WERI-Rb-1 (cell line): ENCODE measurements around the gene LECT2.

Source experiments
- DNase-seq: peaks from one replicate; pipeline ENCODE4 v3.0.0-alpha.2; 2020
- H3K27ac ChIP-seq: fragments of 250-450 bp; sonication (Bioruptor Pico); 2 replicates; pipeline ENCODE4 v1.5.1; 2020; ENCODE audit warnings: mild to moderate bottlenecking, moderate library complexity
- H3K27me3 ChIP-seq: fragments of 250-450 bp; sonication (Bioruptor Pico); 2 replicates; pipeline ENCODE4 v1.5.1; 2021; ENCODE audit warnings: mild to moderate bottlenecking, low read depth, moderate library complexity; ENCODE audit not compliant: insufficient read depth, severe bottlenecking
- H3K36me3 ChIP-seq: fragments of 250-450 bp; sonication (Bioruptor Pico); 2 replicates; pipeline ENCODE4 v1.5.1; 2020; ENCODE audit warnings: mild to moderate bottlenecking, moderate library complexity
- H3K4me3 ChIP-seq: 2 replicates; pipeline ENCODE4 v1.5.1; 2011; ENCODE audit warnings: low read depth, mild to moderate bottlenecking, control low read depth, low read length
- H3K9me3 ChIP-seq: fragments of 250-450 bp; sonication (Bioruptor Pico); 2 replicates; pipeline ENCODE4 v1.5.1; 2021; ENCODE audit warnings: mild to moderate bottlenecking, moderate library complexity; ENCODE audit not compliant: severe bottlenecking
- TF ChIP-seq, protein P1 (sequence below): IDR thresholded peaks from 2 replicates; pipeline ENCODE4 v1.5.1; 2011; ENCODE audit warnings: low read depth, mild to moderate bottlenecking, control low read depth, inconsistent platforms, low read length

Gene LECT2

DNA sequence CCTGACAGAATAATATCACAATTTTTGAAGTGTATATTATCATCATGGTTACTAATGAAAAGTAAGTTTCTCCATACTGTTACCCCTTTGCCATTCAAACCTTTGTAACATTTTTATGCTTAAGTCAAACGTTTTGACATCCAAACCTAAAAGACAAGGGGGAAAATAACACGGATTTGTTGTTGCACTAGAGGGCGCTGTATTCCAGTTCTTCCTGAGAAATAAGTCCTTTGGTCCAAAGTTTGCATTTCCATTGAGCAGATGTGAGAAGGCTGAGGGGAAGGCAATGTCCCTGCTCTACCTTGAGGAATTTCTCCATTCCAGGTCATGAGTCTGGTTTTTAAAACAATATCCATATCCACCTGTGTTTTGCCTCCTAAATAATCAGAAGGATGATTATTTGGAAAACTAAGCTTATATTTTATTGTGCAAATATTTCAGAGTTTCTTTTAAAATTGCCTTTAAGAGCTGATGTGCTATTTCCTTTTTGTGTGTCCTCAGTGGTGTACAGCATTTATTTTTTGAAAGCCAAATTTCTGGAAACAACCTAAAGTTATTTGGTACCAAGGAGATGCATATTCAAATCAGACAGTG is 9.7 kb downstream of the LECT2 start:
- DNase-seq, result peak; percentile 54
- Histone ChIP-seq H3K27ac (no peak overlapping the region), H3K9me3 (no peaks in the 10 kb centered on the region), H3K27me3 (no peaks in the 10 kb centered on the region), H3K4me3 (no peak overlapping the region), H3K36me3 (no peaks in the 10 kb centered on the region)
- TF ChIP-seq, protein P1, sequence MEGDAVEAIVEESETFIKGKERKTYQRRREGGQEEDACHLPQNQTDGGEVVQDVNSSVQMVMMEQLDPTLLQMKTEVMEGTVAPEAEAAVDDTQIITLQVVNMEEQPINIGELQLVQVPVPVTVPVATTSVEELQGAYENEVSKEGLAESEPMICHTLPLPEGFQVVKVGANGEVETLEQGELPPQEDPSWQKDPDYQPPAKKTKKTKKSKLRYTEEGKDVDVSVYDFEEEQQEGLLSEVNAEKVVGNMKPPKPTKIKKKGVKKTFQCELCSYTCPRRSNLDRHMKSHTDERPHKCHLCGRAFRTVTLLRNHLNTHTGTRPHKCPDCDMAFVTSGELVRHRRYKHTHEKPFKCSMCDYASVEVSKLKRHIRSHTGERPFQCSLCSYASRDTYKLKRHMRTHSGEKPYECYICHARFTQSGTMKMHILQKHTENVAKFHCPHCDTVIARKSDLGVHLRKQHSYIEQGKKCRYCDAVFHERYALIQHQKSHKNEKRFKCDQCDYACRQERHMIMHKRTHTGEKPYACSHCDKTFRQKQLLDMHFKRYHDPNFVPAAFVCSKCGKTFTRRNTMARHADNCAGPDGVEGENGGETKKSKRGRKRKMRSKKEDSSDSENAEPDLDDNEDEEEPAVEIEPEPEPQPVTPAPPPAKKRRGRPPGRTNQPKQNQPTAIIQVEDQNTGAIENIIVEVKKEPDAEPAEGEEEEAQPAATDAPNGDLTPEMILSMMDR, result peak; percentile 59

DNA sequence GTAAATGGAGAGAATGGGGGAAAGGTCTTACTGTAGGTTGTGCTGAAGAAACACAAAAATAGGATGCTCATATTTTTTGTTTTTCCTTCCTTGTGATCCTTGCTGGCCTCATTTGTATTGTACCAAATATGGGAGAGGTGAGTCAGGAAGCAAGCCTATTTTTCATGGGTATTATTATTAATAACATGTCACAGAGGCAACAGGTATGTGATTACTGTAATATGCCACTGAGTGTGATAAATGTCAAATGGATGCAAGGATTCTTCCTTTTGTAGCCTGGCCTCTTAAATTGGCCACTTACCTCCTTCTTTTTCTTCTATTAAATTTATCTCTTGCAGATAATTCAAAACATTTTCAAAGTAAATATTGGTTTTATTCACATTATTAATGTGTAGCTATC is 10.2 kb downstream of the LECT2 start:
- TF ChIP-seq, protein P1, result no peak
- H3K36me3 ChIP-seq, result no peaks in the 10 kb centered on the region
- H3K27me3 ChIP-seq, result no peaks in the 10 kb centered on the region
- DNase-seq, result no peak
- no peak overlapping the region for H3K27ac ChIP-seq
- H3K9me3 ChIP-seq, result no peaks in the 10 kb centered on the region
- H3K4me3 ChIP-seq, result no peak overlapping the region

DNA sequence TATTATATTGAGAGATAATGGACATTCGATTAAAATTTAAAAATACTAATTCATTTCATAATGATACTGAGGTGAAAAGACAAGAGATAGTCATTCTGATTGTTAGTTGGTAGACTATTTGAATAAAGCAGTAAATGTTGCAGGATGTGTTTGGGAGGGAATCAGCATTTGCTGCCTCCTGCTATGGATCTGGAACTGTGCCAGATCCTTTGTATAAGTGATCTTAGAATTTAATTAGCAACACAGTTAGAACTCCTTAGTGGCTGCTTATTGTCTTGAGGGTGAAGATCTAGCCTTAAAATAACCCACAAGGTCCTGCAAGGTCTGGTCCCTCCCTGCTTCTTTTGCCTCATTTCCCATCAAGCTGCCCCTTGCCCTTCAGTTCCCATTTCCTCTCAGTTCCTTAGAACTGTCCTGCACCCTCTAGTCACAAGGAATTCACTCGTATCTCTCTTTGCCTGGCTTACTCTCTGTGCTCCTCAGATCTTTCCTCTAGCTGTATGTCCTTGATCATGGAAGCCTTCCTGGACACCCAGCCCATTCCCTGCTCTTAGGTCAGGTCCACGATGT is 12.5 kb downstream of the LECT2 start:
- TF ChIP-seq, protein P1, result no peak
- no peak for DNase-seq
- Histone ChIP-seq H3K27ac (no peak overlapping the region), H3K4me3 (no peak overlapping the region), H3K36me3 (no peaks in the 10 kb centered on the region), H3K9me3 (no peaks in the 10 kb centered on the region), H3K27me3 (no peaks in the 10 kb centered on the region)

DNA sequence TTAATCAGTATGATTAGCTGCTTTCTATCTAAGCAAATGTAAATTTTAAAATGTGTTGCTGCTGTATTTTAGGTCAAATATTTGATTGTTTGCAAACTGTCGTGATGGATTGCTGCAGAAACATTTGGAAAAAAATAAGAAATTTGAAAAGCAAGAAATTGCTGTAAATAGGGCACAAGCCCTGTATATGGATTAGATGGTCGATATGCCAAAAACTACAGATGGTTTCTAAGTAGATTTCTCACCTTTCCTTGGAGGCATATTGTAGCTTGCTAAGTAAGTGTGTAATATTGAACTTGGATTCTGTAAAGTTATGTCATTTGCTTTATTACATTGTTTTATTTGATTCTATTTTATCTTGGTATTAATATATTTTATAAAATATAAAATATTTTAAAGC is 13.1 kb downstream of the LECT2 start:
- no peaks in the 10 kb centered on the region for H3K9me3 ChIP-seq
- DNase-seq, result no peak
- TF ChIP-seq, protein P1, result no peak
- H3K36me3 ChIP-seq, result no peaks in the 10 kb centered on the region
- H3K4me3 ChIP-seq, result no peak overlapping the region
- H3K27me3 ChIP-seq, result no peaks in the 10 kb centered on the region
- H3K27ac ChIP-seq, result no peak overlapping the region

DNA sequence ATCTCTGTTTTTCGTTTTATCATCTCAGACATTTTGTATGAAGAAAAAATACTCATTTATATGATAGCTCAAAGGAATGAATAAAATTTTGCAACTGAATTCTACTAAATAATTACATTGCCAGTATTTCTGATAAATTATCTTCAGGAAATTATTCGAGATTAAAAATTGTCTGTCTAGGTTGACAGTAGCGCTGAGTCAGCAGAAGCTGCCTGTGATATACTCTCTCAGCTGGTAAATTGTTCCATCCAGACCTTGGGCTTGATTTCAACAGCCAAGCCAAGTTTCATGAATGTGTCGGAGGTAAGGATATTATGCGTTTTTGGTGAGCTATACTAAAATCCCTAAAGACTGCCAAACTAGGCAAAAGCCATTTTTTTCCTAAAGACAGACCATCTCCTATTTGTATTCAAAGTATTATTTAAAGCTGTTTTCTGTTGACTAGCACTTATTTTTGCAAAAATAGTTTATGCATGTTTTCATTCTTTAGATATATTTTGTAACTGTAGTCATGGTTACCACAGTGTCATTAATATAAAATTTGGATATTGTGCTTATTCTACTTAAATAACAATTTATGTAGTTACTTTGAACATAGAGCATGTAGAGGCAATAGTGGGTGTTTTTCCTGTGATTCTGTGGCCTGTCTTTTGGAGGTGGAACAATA is 17.4 kb downstream of the LECT2 start:
- Histone ChIP-seq H3K27ac (no peak overlapping the region), H3K27me3 (no peaks in the 10 kb centered on the region)
- TF ChIP-seq, protein P1, result no peak

More for the DNA sequence above, 17.4 kb downstream of the LECT2 start:
- no peak for DNase-seq
- Histone ChIP-seq H3K9me3 (no peaks in the 10 kb centered on the region), H3K4me3 (no peak overlapping the region), H3K36me3 (no peaks in the 10 kb centered on the region)
